HG03439 (cell line): ENCODE data around the gene ZP3.
"Not testable (repeated sequence)": the region's sequence is repeated elsewhere in the genome, so short reads cannot be mapped to it uniquely, and the experiment has no call there.

Experiments
- ATAC-seq: cut with Tn5 transposase; IDR thresholded peaks from one replicate; pipeline ENCODE4 v1.9.1; 2021; ENCODE audit warnings: mild to moderate bottlenecking, moderate library complexity; ENCODE audit not compliant: unreplicated experiment

Gene ZP3

GRCh38 chr7:76480403-76481253 is 55.9 kb downstream of the ZP3 start:
- ATAC-seq, result not testable (repeated sequence)

GRCh38 chr7:76482660-76483059 is 57.9 kb downstream of the ZP3 start:
- not testable (repeated sequence) for ATAC-seq

GRCh38 chr7:76483081-76483480 is 58.3 kb downstream of the ZP3 start:
- ATAC-seq, result not testable (repeated sequence)

- not testable (repeated sequence) for ATAC-seq
These were observed 59.7 kb downstream of the ZP3 start for GRCh38 chr7:76484456-76484855.

- peak; percentile 18 for ATAC-seq
These were observed 61.3 kb downstream of the ZP3 start for GRCh38 chr7:76485822-76486610.

- ATAC-seq, result peak; percentile 95
These were observed 61.9 kb downstream of the ZP3 start for GRCh38 chr7:76486618-76487017.

GRCh38 chr7:76487969-76488368 is 63.2 kb downstream of the ZP3 start:
- ATAC-seq, result not testable (repeated sequence)
